Neural cell (in vitro differentiated cells): ENCODE results near the gene HIP1R. TPM values are rescaled to one million over a fixed set of nuclear protein-coding genes. Genes with fewer than 3 reads are reported as not detected.

Experiments used
- H2AFZ ChIP-seq: fragments of 200-600, 300-800 bp; sonication (generic), shearing (Covaris generic); 2 replicates; pipeline ENCODE4 v1.6.0; 2014; ENCODE audit warnings: low read depth, mild to moderate bottlenecking, antibody characterized with exemption, low read length, moderate library complexity
- H3F3A ChIP-seq: fragments of 200-600 bp; shearing (Covaris generic); 2 replicates; pipeline ENCODE4 v1.6.1; 2016; ENCODE audit warnings: mild to moderate bottlenecking, moderate library complexity, mixed read lengths, antibody characterized with exemption, low read length; ENCODE audit not compliant: insufficient read depth, poor library complexity, severe bottlenecking
- H3K27ac ChIP-seq: fragments of 200-600, 300-800 bp; sonication (generic), shearing (Covaris generic); 2 replicates; pipeline ENCODE4 v1.5.1; 2014; ENCODE audit warnings: mild to moderate bottlenecking, low read length, moderate library complexity
- H3K27me3 ChIP-seq: fragments of 300-800, 200-600 bp; sonication (generic), shearing (Covaris generic); 2 replicates; pipeline ENCODE4 v1.6.0; 2014; ENCODE audit warnings: mild to moderate bottlenecking, low read depth, low read length, moderate library complexity; ENCODE audit not compliant: insufficient read depth
- H3K36me3 ChIP-seq: fragments of 300-800, 200-600 bp; sonication (generic), shearing (Covaris generic); 2 replicates; pipeline ENCODE4 v1.5.1; 2014; ENCODE audit warnings: mild to moderate bottlenecking, antibody characterized with exemption, low read length, moderate library complexity; ENCODE audit not compliant: insufficient read depth
- H3K4me2 ChIP-seq: fragments of 300-800, 200-600 bp; sonication (generic), shearing (Covaris generic); 2 replicates; pipeline ENCODE4 v1.6.0; 2014; ENCODE audit warnings: mild to moderate bottlenecking, low read length
- H3K4me3 ChIP-seq: fragments of 300-800, 200-600 bp; sonication (generic), shearing (Covaris generic); 2 replicates; pipeline ENCODE4 v1.5.1; 2014; ENCODE audit warnings: mild to moderate bottlenecking, low read length, moderate library complexity
- H3K79me2 ChIP-seq: fragments of 200-600 bp; shearing (Covaris generic); replicated peaks from 2 replicates; pipeline ENCODE4 v1.6.0; 2014; ENCODE audit warnings: mild to moderate bottlenecking, low read length, moderate library complexity; ENCODE audit not compliant: insufficient read depth
- H3K9ac ChIP-seq: fragments of 300-800, 200-600 bp; sonication (generic), shearing (Covaris generic); 2 replicates; pipeline ENCODE4 v1.6.1; 2016; ENCODE audit warnings: mild to moderate bottlenecking, low read length, mixed read lengths
- H3K9me2 ChIP-seq: fragments of 200-600 bp; shearing (Covaris generic); 2 replicates; pipeline ENCODE4 v1.6.1; 2016; ENCODE audit warnings: mild to moderate bottlenecking, low read length, mixed read lengths; ENCODE audit not compliant: insufficient read depth
- H3K9me3 ChIP-seq: fragments of 200-600, 300-800 bp; sonication (generic), shearing (Covaris generic); 2 replicates; pipeline ENCODE4 v1.6.1; 2016; ENCODE audit warnings: mild to moderate bottlenecking, mixed run types, low read length, moderate library complexity, mixed read lengths
- H4K20me1 ChIP-seq: fragments of 200-600 bp; shearing (Covaris generic); 2 replicates; pipeline ENCODE4 v1.6.1; 2016; ENCODE audit warnings: mild to moderate bottlenecking, mixed run types; ENCODE audit not compliant: insufficient read depth
- CTCF ChIP-seq: fragments of 450-650 bp; IDR thresholded peaks from 2 replicates; pipeline ENCODE4 v1.5.1; 2014; ENCODE audit warnings: antibody characterized with exemption, mild to moderate bottlenecking, moderate library complexity; ENCODE audit not compliant: poor library complexity, severe bottlenecking
- EP300 ChIP-seq: fragments of 450-650 bp; conservative IDR thresholded peaks from 2 replicates; pipeline ENCODE4 v1.6.1; 2014; ENCODE audit warnings: antibody characterized with exemption, mild to moderate bottlenecking, moderate library complexity; ENCODE audit not compliant: poor library complexity, severe bottlenecking
- EZH2 ChIP-seq: fragments of 200-600, 300-800 bp; shearing (Covaris generic), sonication (generic); IDR thresholded peaks from 2 replicates; pipeline ENCODE4 v1.6.1; 2014; ENCODE audit warnings: antibody characterized with exemption, low read length, borderline replicate concordance, mild to moderate bottlenecking; ENCODE audit not compliant: insufficient read depth, poor library complexity, severe bottlenecking
- MXI1 ChIP-seq: fragments of 450-650 bp; conservative IDR thresholded peaks from 2 replicates; pipeline ENCODE4 v1.6.1; 2014; ENCODE audit warnings: antibody characterized with exemption, mild to moderate bottlenecking; ENCODE audit not compliant: poor library complexity, severe bottlenecking
- POLR2AphosphoS5 ChIP-seq: IDR thresholded peaks from 2 replicates; pipeline ENCODE4 v1.6.1; 2012
- RAD21 ChIP-seq: fragments of 450-650 bp; conservative IDR thresholded peaks from 2 replicates; pipeline ENCODE4 v1.6.1; 2014; ENCODE audit warnings: antibody characterized with exemption, mild to moderate bottlenecking, moderate library complexity
- REST ChIP-seq: IDR thresholded peaks from 2 replicates; pipeline ENCODE4 v1.6.1; 2012; ENCODE audit warnings: borderline replicate concordance
- SMC3 ChIP-seq: fragments of 450-650 bp; conservative IDR thresholded peaks from 2 replicates; pipeline ENCODE4 v1.6.1; 2014; ENCODE audit warnings: antibody characterized with exemption, mild to moderate bottlenecking, moderate library complexity; ENCODE audit not compliant: poor library complexity
- TAF1 ChIP-seq: IDR thresholded peaks from 2 replicates; pipeline ENCODE4 v1.6.1; 2012; ENCODE audit warnings: low read depth
- polyA plus RNA-seq: library from polyadenylated mRNA; depleted of rRNA; stranded (reverse); fragments of >200 nt; gene quantifications from 2 replicates; pipeline ENCODE4 v1.2.3, GENCODE V29; 2014

The HIP1R gene
- polyA plus RNA-seq, 1 donor from 2014 or later = 270 TPM

GRCh38 chr12:122813310-122813713 lies 21.9 kb upstream of the HIP1R start:
- TF ChIP-seq EZH2 (no peak), SMC3 (no peak), REST (no peak), TAF1 (no peak), MXI1 (no peak), EP300 (no peak), POLR2AphosphoS5 (no peak)
- no peak overlapping the region for H3K9ac ChIP-seq
- H4K20me1 ChIP-seq = no peaks in the 10 kb centered on the region
- H3K9me3 ChIP-seq = no peaks in the 10 kb centered on the region
- H3K4me2 ChIP-seq = no peak overlapping the region
- no peak overlapping the region for H3K4me3 ChIP-seq
- no peaks in the 10 kb centered on the region for H3F3A ChIP-seq
- no peaks in the 10 kb centered on the region for H3K36me3 ChIP-seq
- H3K27ac ChIP-seq = no peak overlapping the region
- no peaks in the 10 kb centered on the region for H3K27me3 ChIP-seq
- H3K9me2 ChIP-seq = no peaks in the 10 kb centered on the region
- no peaks in the 10 kb centered on the region for H3K79me2 ChIP-seq
- no peak overlapping the region for H2AFZ ChIP-seq

DNA sequence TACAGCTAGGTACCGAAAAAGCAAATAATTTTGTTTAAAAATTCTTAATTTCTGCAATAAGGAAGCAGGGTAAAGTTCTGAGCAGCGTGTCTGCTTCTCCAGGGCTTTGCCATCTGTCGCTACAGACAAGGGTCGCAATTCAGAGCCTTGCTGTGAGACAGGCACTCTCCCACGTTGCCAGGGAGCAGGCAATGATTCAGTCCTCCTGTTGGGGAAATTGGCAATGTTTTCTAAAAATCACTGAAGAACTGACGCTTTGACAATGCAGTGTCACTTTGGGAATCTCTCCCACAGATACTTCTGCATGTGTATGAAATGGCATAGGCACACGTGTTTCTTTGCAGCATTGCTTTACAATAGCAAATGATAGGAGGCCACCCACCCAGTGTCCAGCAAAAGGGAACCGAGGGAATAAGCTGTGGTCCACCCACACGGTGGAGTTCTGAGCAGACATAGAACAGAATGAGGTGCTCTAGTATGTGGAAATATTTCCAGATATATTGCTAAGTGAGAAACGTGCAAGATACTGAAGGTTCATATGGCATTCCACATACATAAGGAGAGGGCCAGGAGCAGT lies 16.0 kb upstream of the HIP1R start:
- Histone ChIP-seq H3K27me3 (no peaks in the 10 kb centered on the region), H3K4me2 (no peak overlapping the region), H3K4me3 (no peak overlapping the region), H4K20me1 (no peaks in the 10 kb centered on the region), H3K9me2 (no peaks in the 10 kb centered on the region), H3K79me2 (no peaks in the 10 kb centered on the region), H3K27ac (no peak overlapping the region), H3K36me3 (no peaks in the 10 kb centered on the region), H2AFZ (no peak overlapping the region), H3K9ac (no peak overlapping the region), H3K9me3 (no peaks in the 10 kb centered on the region), H3F3A (no peaks in the 10 kb centered on the region)
- no peak for TF ChIP-seq CTCF

DNA sequence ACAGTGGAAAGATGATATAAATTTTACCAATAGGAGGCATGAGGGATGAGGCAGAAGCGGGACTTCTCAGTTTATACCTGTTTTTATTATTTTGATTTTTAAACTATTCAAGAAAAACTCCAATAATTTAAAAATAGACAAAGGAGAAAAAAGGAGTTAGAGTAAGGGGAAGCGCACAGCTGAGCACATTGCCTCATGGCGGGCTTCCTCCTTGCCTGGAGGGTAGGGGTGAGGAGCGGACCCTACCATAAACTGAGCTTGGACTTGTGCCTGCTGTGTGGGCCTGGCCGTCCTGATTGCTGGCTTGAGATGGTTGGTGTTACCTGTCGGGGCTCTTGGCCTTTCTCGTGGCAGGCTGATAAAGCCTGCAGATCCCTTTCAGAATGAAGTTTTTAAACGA lies 15.1 kb upstream of the HIP1R start:
- Histone ChIP-seq H3K36me3 (no peaks in the 10 kb centered on the region), H2AFZ (no peak overlapping the region), H3K27ac (no peak overlapping the region), H3K27me3 (no peaks in the 10 kb centered on the region), H3K79me2 (no peaks in the 10 kb centered on the region), H4K20me1 (no peaks in the 10 kb centered on the region), H3K9me3 (no peaks in the 10 kb centered on the region), H3K4me2 (no peak overlapping the region), H3F3A (no peaks in the 10 kb centered on the region), H3K9ac (no peak overlapping the region), H3K9me2 (no peaks in the 10 kb centered on the region), H3K4me3 (no peak overlapping the region)
- no peak for TF ChIP-seq CTCF
- TF ChIP-seq RAD21 = no peak
- TF ChIP-seq SMC3 = no peak
- TF ChIP-seq POLR2AphosphoS5 = no peak
- TF ChIP-seq EZH2 = no peak
- TF ChIP-seq MXI1 = no peak
- no peak for TF ChIP-seq REST
- TF ChIP-seq EP300 = no peak
- TF ChIP-seq TAF1 = no peak
